T-helper 2 cell (primary cell): ENCODE data around the gene MZF1.

Experiments used
- DNase-seq, 5 experiments: peaks; one replicate each; pipeline versions ENCODE4 v3.0.0 to v3.0.0-alpha.2; 2012 to 2022

Gene MZF1

GRCh38 chr19:58538257-58539168 is 34.6 kb downstream of the MZF1 start:
- peak in 1 of 5 experiments; percentile 56 for DNase-seq

GRCh38 chr19:58536852-58537798 is 36.0 kb downstream of the MZF1 start:
- DNase-seq, result no peak

DNA sequence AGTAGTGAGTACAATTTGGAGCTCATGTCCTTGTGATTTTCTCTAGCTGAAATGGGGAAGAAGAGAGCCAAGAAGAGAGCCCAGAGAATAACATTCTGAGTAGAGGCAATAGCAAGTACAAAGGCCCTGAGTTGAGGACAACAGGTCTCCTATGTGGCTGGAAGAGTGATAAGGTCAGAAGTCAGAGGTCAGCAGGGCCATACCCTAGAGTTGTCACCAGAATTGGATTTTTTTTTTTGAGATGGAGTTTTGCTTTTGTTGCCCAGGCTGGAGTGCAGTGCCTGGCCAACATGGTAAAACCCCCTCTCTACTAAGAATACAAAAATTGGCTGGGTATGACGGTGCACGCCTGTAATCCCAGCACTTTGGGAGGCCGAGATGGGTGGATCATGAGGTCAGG is 37.3 kb downstream of the MZF1 start:
- DNase-seq, result no peak

GRCh38 chr19:58531034-58531840 is 41.9 kb downstream of the MZF1 start:
- no peak for DNase-seq

DNA sequence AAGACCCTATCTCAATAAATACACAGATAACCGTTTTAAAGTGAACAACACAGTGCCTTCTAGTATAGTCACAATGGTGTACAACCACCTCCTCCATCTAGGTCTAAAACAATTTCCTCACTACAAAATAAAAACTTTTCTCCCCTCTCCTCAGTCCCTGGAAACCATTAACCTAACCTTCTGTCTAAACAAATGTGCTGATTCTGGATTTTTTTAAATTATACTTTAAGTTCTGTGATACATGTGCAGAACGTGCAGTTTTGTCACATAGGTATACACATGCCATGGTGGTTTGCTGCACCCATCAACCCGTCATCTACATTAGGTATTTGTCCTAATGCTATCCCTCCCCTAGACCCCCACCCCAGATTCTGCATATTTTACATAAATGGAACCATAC is 43.7 kb downstream of the MZF1 start:
- DNase-seq, result no peak

- no peak for DNase-seq
Measured at GRCh38 chr19:58522709-58523108, 50.4 kb downstream of the MZF1 start.

DNA sequence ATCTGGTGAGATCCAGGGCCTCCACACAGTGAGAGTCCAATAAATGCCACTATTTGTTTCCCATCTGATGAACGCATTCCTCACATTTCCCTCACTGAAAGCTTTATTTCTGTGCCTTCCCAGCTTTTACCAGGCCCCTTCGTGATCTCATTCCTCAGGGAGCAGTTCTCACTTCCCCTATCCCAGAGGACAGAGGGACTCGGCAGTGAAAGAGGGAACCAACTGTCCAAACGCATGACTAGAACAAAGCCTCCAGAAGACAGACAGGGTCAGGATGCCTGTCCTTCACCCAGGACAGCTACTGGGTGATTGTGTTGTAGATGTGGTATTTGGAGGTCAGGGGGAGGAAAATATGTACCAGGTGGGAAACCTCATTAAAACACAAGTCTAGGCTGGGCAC is 51.5 kb downstream of the MZF1 start:
- DNase-seq, result no peak

DNA sequence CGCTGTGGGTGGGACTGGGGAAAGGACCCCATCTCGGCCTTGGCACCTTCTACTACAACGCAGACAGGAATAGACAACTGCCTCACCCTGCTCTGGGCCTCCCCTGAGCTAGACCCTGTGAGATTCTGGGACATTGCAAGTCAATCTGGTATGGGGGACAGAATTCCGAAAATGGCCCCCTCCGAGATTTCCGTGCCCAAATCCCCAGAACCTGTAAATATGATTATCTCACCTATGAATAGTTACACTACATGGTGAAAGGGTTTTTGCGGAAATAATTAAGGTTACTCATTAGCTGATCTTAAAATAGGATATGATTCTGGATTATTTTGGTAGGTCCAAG is 52.9 kb downstream of the MZF1 start:
- DNase-seq, result no peak

- peak; percentile 82 to 97 (median 84) for DNase-seq
Measured at GRCh38 chr19:58519355-58520256, 53.5 kb downstream of the MZF1 start, which contains the start of gene ZBTB45. TSS of gene ZBTB45 (minus strand) at chr19:58519810. CDS start at chr19:58517673, 2,137 bp downstream.

DNA sequence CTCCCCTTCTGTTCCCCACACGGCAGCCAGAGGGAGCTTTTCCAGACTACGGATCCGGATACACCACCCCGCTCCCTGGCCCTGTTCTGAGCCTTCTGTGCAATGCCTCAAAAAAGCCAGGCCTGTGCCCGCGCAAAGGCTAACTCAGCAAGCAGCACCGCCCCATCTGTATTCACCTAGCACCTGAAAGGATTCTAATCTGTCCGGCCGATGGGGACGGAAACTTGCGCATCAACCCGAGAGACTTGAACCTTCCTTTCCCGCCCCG is 54.1 kb downstream of the MZF1 start:
- peak in 4 of 5 experiments; percentile 26 to 71 (median 36) for DNase-seq

GRCh38 chr19:58518256-58519086 is 54.7 kb downstream of the MZF1 start:
- DNase-seq, result peak in 1 of 5 experiments; percentile 32

- no peak for DNase-seq
Measured at GRCh38 chr19:58516964-58517833, 55.9 kb downstream of the MZF1 start.

GRCh38 chr19:58516246-58516836 is 56.8 kb downstream of the MZF1 start:
- DNase-seq, result no peak

DNA sequence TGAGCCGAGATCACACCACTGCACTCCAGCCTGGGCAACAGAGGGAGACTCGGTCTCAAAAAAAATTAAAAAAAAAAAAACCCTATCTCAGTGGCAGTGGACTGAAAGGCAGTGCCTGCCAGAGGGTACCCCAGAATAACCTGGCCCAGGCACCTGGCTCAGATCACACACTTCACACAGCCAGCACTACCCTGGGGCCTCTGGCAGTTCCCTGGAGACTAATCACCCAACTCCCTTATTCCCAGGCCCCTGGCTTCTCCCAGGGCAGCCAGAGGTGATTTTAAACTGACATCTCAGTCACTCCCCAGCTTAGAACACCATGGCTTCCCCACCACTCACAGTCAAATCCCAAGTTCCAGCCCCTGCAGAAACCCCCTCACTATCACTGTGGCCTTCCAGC is 57.9 kb downstream of the MZF1 start:
- DNase-seq, result no peak

DNA sequence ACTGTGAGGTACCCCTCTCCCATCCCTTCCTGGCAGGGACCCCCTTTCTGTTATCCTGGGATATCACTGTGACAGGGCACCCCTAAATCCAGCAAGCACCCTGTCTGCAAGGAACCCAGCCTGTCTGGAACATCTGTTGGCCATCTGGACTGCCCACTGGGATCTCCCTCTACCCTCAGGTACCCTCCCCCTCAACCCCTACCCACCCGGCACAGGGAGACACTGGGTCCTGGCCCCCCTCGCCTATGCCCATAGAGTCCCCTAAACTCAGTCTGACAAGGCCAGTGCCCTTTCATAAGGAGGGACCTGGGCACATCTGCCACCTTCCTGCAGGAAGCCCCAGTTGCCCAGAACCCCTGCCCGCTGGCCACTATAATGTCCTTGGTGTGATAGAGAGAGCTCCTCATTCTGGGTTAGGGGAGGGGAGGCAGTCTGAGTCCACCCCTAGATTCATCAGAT is 58.5 kb downstream of the MZF1 start:
- no peak for DNase-seq

- peak; percentile 87 to 98 (median 90) for DNase-seq
Measured at GRCh38 chr19:58513694-58514563, 59.2 kb downstream of the MZF1 start.

DNA sequence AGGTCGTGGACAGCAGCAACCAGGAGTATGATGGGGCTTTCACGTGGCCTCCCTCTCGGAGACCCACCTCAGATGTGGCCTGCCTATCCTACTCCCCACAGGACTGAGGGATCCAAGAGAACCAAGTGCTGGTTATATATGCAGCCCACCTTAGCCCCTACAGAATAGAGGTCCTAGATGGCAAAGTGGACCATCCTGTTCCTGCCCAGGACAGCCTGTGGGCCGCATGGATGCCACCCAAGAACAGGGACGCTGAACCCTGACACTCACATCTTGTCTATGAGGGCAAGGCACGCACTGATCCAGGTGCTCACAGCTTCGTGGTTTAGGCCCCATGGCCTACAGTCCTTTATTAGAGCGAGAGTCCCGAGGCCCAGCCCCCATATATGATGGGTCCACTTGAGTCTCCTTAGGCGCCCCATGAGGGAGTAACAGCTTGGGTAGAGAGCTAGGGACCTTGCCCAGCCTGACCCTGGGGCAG is 59.9 kb downstream of the MZF1 start:
- DNase-seq, result no peak
